Lung (tissue), 12 donors: Measurements from ENCODE around the gene DDB1. TPM values are rescaled to one million over a fixed set of nuclear protein-coding genes. Genes with fewer than 3 reads are reported as not detected.
A peak's percentile ranks its signal among the peaks of the same experiment; 100 is the strongest.

ENCODE experiments used
- ATAC-seq: fragments of 200-7000 bp; cut with Tn5 transposase; one replicate; pipeline ENCODE4 v1.9.1; 2020; ENCODE audit warnings: moderate number of reproducible peaks; ENCODE audit not compliant: insufficient read depth, low FRiP score
- DNase-seq, 3 donors: peaks; one replicate each; pipeline ENCODE4 v3.0.0-alpha.2; 2013 to 2017
- H3K27ac ChIP-seq, 2 donors: one replicate each; pipeline ENCODE4 v1.5.1; 2013; ENCODE audit warnings: mild to moderate bottlenecking in 2 of 2, moderate library complexity in 2 of 2, control low read depth in 1 of 2, inconsistent platforms in 1 of 2, low read depth in 1 of 2, low read length in 1 of 2
- H3K27me3 ChIP-seq, 3 donors: one replicate each; pipeline ENCODE4 v1.5.1; 2013; ENCODE audit warnings: low read length in 2 of 3; ENCODE audit not compliant: control insufficient read depth in 3 of 3, insufficient read depth in 3 of 3
- H3K36me3 ChIP-seq, 4 donors: one replicate each; pipeline ENCODE4 v1.5.1; 2013; ENCODE audit warnings: low read length in 4 of 4, mild to moderate bottlenecking in 1 of 4, moderate library complexity in 1 of 4; ENCODE audit not compliant: control insufficient read depth in 4 of 4, insufficient read depth in 4 of 4
- H3K4me1 ChIP-seq, 5 donors: one replicate each; pipeline ENCODE4 v1.5.1; 2013; ENCODE audit warnings: low read length in 5 of 5, mild to moderate bottlenecking in 2 of 5, moderate library complexity in 1 of 5; ENCODE audit not compliant: control insufficient read depth in 5 of 5, insufficient read depth in 5 of 5
- H3K4me3 ChIP-seq: one replicate; pipeline ENCODE4 v1.5.1; 2013; ENCODE audit warnings: mild to moderate bottlenecking, control low read depth, moderate library complexity
- H3K9ac ChIP-seq, 2 donors: one replicate each; pipeline ENCODE4 v1.5.1; 2013; ENCODE audit warnings: low read length in 2 of 2, control low read depth in 1 of 2; ENCODE audit not compliant: insufficient read depth in 1 of 2
- H3K9me3 ChIP-seq, 4 donors: one replicate each; pipeline ENCODE4 v1.5.1; 2013; ENCODE audit warnings: low read length in 3 of 4, mild to moderate bottlenecking in 1 of 4, moderate library complexity in 1 of 4; ENCODE audit not compliant: control insufficient read depth in 4 of 4, insufficient read depth in 3 of 4
- WGBS, 2 donors: extraction: QIAGEN DNeasy Blood & Tissue Kit; methylation state at CpG; one replicate each; pipeline ENCODE4 v1.1.7; 2013; 5-methylcytosine and 5-hydroxymethylcytosine counted together
- polyA plus RNA-seq, 2 donors: library from polyadenylated mRNA; stranded (reverse); fragments of 200-250 nt; gene quantifications; one replicate each; pipeline ENCODE4 v1.2.1, GENCODE V29; 2013
- total RNA-seq, 2 donors: library from RNA; depleted of rRNA in 1 of 2; stranded (reverse); fragments of >200 nt in 1 of 2; gene quantifications; one replicate each; pipeline ENCODE4 v1.2.1, GENCODE V29; 2014 to 2021
- TF ChIP-seq, protein P1 (sequence below): IDR thresholded peaks from 2 replicates; pipeline ENCODE4 v1.5.1; 2012; ENCODE audit warnings: mild to moderate bottlenecking; ENCODE audit errors: control extremely low read depth, extremely low read depth
- donor health status: control.
- donor health status: control.
- donor health status: Bipolar disorder and iron deficiency.
- donor health status: healthy.
- donor health status: DM: yes; HTN: yes; CAD: no.

Gene DDB1
- total and polyA plus RNA-seq, 4 donors, result 88.5 to 184 (median 121) TPM

- TF ChIP-seq, protein P1, sequence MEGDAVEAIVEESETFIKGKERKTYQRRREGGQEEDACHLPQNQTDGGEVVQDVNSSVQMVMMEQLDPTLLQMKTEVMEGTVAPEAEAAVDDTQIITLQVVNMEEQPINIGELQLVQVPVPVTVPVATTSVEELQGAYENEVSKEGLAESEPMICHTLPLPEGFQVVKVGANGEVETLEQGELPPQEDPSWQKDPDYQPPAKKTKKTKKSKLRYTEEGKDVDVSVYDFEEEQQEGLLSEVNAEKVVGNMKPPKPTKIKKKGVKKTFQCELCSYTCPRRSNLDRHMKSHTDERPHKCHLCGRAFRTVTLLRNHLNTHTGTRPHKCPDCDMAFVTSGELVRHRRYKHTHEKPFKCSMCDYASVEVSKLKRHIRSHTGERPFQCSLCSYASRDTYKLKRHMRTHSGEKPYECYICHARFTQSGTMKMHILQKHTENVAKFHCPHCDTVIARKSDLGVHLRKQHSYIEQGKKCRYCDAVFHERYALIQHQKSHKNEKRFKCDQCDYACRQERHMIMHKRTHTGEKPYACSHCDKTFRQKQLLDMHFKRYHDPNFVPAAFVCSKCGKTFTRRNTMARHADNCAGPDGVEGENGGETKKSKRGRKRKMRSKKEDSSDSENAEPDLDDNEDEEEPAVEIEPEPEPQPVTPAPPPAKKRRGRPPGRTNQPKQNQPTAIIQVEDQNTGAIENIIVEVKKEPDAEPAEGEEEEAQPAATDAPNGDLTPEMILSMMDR, result no peak
- peaks cover 0 to 8% (median 0%) of the 10 kb centered on the region in 4 donors for H3K9me3 ChIP-seq
- H3K9ac ChIP-seq, result no peak overlapping the region
- H3K36me3 ChIP-seq, result peaks cover 18 to 37% (median 25%) of the 10 kb centered on the region in 4 donors
- peaks cover 0 to 17% (median 6%) of the 10 kb centered on the region in 5 donors for H3K4me1 ChIP-seq
- no peaks in the 10 kb centered on the region for H3K27me3 ChIP-seq
- DNase-seq (peak in 1 of 3 donors; percentile 6), ATAC-seq (peak; percentile 16)
- WGBS, 2 donors, result 54 to 56% methylated on average over 5 of the region's 5 CpGs
- H3K27ac ChIP-seq, result no peak overlapping the region
- no peak overlapping the region for H3K4me3 ChIP-seq
These were observed 35.2 kb downstream of the DDB1 start for GRCh38 chr11:61297746-61298145.

GRCh38 chr11:61297341-61297740 is 35.6 kb downstream of the DDB1 start:
- H3K4me3 ChIP-seq, result no peak overlapping the region
- H3K36me3 ChIP-seq, result peaks cover 14 to 33% (median 21%) of the 10 kb centered on the region in 4 donors
- H3K4me1 ChIP-seq, result peaks cover 0 to 17% (median 6%) of the 10 kb centered on the region in 5 donors
- WGBS, 2 donors, result 43 to 50% methylated on average over 1 of the region's 1 CpG
- H3K9ac ChIP-seq, result no peak overlapping the region
- DNase-seq (no peak), ATAC-seq (no peak)
- TF ChIP-seq, protein P1, result no peak
- no peaks in the 10 kb centered on the region for H3K27me3 ChIP-seq
- peaks cover 0 to 8% (median 0%) of the 10 kb centered on the region in 4 donors for H3K9me3 ChIP-seq
- no peak overlapping the region for H3K27ac ChIP-seq

DNA sequence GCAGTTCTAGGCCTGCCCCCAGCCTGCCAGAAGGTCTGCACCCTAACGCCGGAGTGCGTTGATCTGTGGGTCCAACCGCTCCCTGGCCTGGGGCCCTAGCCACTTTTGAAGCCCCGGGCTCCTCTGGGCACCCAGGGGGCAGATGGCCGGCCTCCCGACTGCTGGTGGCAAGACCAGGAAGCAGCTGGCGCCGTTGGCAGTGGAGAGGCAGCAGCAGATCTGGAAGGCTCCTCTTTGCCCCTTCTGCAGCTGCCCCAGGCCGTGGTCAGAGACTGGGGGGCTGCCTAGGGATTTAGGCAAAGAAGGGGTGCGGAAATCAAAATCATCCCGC is 37.3 kb downstream of the DDB1 start:
- Histone ChIP-seq H3K4me1 (peaks cover 0 to 17% (median 6%) of the 10 kb centered on the region in 5 donors), H3K9me3 (peaks cover 0 to 10% (median 0%) of the 10 kb centered on the region in 4 donors), H3K27ac (no peak overlapping the region), H3K4me3 (no peak overlapping the region), H3K27me3 (no peaks in the 10 kb centered on the region), H3K36me3 (peaks cover 5 to 19% (median 10%) of the 10 kb centered on the region in 4 donors), H3K9ac (peak overlapping the region; percentile 13 to 55)
- ATAC-seq (no peak), DNase-seq (no peak)
- TF ChIP-seq, protein P1, result no peak
- 41 to 47% methylated on average over 10 to 12 of the region's 12 CpGs for WGBS, 2 donors
